Thyroid gland (tissue), 4 donors: Measurements from ENCODE around the gene TMEM214. TPM values are rescaled to one million over a fixed set of nuclear protein-coding genes. Genes with fewer than 3 reads are reported as not detected.

ENCODE experiments used
- DNase-seq, 2 donors: peaks; one replicate each; pipeline ENCODE4 v3.0.0-alpha.2; 2019
- H3K27ac ChIP-seq, 3 donors: fragments of 200-600 bp; sonication (generic); 1 replicate in 2 of 3; 2 replicates in 1 of 3; pipeline ENCODE4 v1.5.1; 2016 to 2019; ENCODE audit warnings: mild to moderate bottlenecking in 1 of 3, moderate library complexity in 1 of 3
- H3K27me3 ChIP-seq: fragments of 200-600 bp; sonication (generic); one replicate; pipeline ENCODE4 v1.5.1; 2019
- H3K36me3 ChIP-seq, 2 donors: fragments of 200-600 bp; sonication (generic); one replicate each; pipeline ENCODE4 v1.5.1; 2016 to 2019
- H3K4me1 ChIP-seq, 2 donors: fragments of 200-600 bp; sonication (generic); one replicate each; pipeline ENCODE4 v1.5.1; 2017 to 2019
- H3K4me3 ChIP-seq, 3 donors: fragments of 200-600 bp; sonication (generic); replicated peaks in 1 of 3; 1 replicate in 2 of 3; 2 replicates in 1 of 3; pipeline ENCODE4 v1.5.1; 2016; ENCODE audit warnings: mild to moderate bottlenecking in 1 of 3
- H3K9me3 ChIP-seq: fragments of 200-600 bp; sonication (generic); one replicate; pipeline ENCODE4 v1.5.1; 2017
- POLR2A ChIP-seq, 2 donors: fragments of 450-650 bp; IDR thresholded peaks; one replicate each; pipeline ENCODE4 v1.6.1; 2017; ENCODE audit warnings: antibody characterized with exemption in 2 of 2, mild to moderate bottlenecking in 2 of 2, moderate library complexity in 1 of 2
- WGBS, 2 donors: methylation state at CpG; one replicate each; pipeline ENCODE4 v1.1.5; 2017; 5-methylcytosine and 5-hydroxymethylcytosine counted together
- intact Hi-C: fragments of 100-400 bp; cut with DNase I; formaldehyde crosslinking; loops from one replicate; pipeline ENCODE4 v1.15.1; 2023
- total RNA-seq, 4 donors: library from RNA; depleted of rRNA; stranded (reverse); fragments of >200 nt; gene quantifications; one replicate each; pipeline ENCODE4 v1.2.3, GENCODE V29; 2016
- TF ChIP-seq, protein P1 (sequence below), 6 experiments: fragments of 200-600 bp in 3 of 6; fragments of 450-650 bp in 3 of 6; sonication (generic) in 3 of 6; IDR thresholded peaks; one replicate each; pipeline ENCODE4 v1.5.1; 2016 to 2019; ENCODE audit warnings: antibody characterized with exemption in 6 of 6, mild to moderate bottlenecking in 2 of 6, inconsistent platforms in 1 of 6, moderate library complexity in 1 of 6

Gene TMEM214
- total RNA-seq, 4 donors from 2014 or later = 43.3 to 93.8 (median 78.9) TPM

- Histone ChIP-seq H3K4me3 (no peak overlapping the region), H3K27ac (no peak overlapping the region), H3K27me3 (no peaks in the 10 kb centered on the region), H3K36me3 (peaks cover 26 to 36% of the 10 kb centered on the region in 2 donors), H3K4me1 (peaks cover 0 to 3% of the 10 kb centered on the region in 2 donors), H3K9me3 (no peaks in the 10 kb centered on the region)
- intact Hi-C loops = no loop called here
- DNase-seq = no peak
- 94 to 96% methylated on average over 8 to 10 of the region's 10 CpGs for WGBS, 2 donors
- TF ChIP-seq, protein P1, sequence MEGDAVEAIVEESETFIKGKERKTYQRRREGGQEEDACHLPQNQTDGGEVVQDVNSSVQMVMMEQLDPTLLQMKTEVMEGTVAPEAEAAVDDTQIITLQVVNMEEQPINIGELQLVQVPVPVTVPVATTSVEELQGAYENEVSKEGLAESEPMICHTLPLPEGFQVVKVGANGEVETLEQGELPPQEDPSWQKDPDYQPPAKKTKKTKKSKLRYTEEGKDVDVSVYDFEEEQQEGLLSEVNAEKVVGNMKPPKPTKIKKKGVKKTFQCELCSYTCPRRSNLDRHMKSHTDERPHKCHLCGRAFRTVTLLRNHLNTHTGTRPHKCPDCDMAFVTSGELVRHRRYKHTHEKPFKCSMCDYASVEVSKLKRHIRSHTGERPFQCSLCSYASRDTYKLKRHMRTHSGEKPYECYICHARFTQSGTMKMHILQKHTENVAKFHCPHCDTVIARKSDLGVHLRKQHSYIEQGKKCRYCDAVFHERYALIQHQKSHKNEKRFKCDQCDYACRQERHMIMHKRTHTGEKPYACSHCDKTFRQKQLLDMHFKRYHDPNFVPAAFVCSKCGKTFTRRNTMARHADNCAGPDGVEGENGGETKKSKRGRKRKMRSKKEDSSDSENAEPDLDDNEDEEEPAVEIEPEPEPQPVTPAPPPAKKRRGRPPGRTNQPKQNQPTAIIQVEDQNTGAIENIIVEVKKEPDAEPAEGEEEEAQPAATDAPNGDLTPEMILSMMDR (IDR thresholded peaks at IDR 0.05) = no peak
- no peak for TF ChIP-seq POLR2A (IDR thresholded peaks at IDR 0.05)
These were observed 5.5 kb upstream of the TMEM214 start for GRCh38 chr2:27027211-27027651.

GRCh38 chr2:27029051-27029450 is 3.7 kb upstream of the TMEM214 start:
- no peaks in the 10 kb centered on the region for H3K27me3 ChIP-seq
- intact Hi-C loops = no loop called here
- WGBS, 2 donors = 81 to 89% methylated on average over 2 of the region's 2 CpGs
- no peak overlapping the region for H3K27ac ChIP-seq
- no peak for TF ChIP-seq POLR2A (IDR thresholded peaks at IDR 0.05)
- TF ChIP-seq, protein P1 (IDR thresholded peaks at IDR 0.05) = no peak
- peaks cover 7 to 10% of the 10 kb centered on the region in 2 donors for H3K4me1 ChIP-seq
- H3K36me3 ChIP-seq = peaks cover 18 to 22% of the 10 kb centered on the region in 2 donors
- DNase-seq = no peak
- H3K4me3 ChIP-seq = no peak overlapping the region
- no peaks in the 10 kb centered on the region for H3K9me3 ChIP-seq

- intact Hi-C loops = loop anchor here (5.0 kb wide), 1 partner anchor 39 kb away; the partner anchor contains the start of gene OST4
- H3K4me1 ChIP-seq = peaks cover 14 to 21% of the 10 kb centered on the region in 2 donors
- no peak for TF ChIP-seq POLR2A (IDR thresholded peaks at IDR 0.05)
- TF ChIP-seq, protein P1 (IDR thresholded peaks at IDR 0.05) = no peak
- no peaks in the 10 kb centered on the region for H3K9me3 ChIP-seq
- H3K27ac ChIP-seq = peak overlapping the region; percentile 66 to 80 (median 79)
- H3K27me3 ChIP-seq = no peaks in the 10 kb centered on the region
- H3K4me3 ChIP-seq = peak overlapping the region; percentile 80 to 98 (median 87)
- 12 to 18% methylated on average over 8 to 11 of the region's 11 CpGs for WGBS, 2 donors
- H3K36me3 ChIP-seq = peaks cover 34 to 35% of the 10 kb centered on the region in 2 donors
- no peak for DNase-seq
These were observed 588 bp downstream of the TMEM214 start for GRCh38 chr2:27033253-27033852.

DNA sequence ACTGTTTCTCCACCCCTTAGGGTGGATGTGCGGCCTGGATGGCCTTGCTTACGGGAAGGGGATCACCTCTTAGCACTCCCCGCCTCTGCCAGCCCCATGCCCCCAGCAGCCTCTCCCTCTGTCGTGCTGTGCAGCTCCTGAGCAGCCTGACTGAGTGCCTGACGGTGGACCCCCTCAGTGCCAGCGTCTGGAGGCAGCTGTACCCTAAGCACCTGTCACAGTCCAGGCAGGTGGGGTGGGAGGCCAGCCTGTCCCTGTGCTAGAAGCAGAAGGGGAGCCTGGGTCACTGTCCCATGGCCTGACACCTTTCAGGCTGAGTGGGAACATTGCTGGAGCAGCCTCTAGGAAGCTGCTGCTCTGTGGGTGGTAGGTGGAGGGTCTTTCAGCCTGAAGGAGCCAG is 5.2 kb downstream of the TMEM214 start:
- WGBS, 2 donors = 100% methylated on average over 5 of the region's 6 CpGs; no CpG with 5 or more reads in 1 of the 2 donors
- Histone ChIP-seq H3K27me3 (no peaks in the 10 kb centered on the region), H3K4me3 (no peak overlapping the region), H3K4me1 (peaks cover 23 to 37% of the 10 kb centered on the region in 2 donors), H3K27ac (no peak overlapping the region), H3K9me3 (no peaks in the 10 kb centered on the region), H3K36me3 (peaks cover 66 to 67% of the 10 kb centered on the region in 2 donors)
- DNase-seq = no peak
- TF ChIP-seq, protein P1 (IDR thresholded peaks at IDR 0.05) = no peak
- intact Hi-C loops = no loop called here

DNA sequence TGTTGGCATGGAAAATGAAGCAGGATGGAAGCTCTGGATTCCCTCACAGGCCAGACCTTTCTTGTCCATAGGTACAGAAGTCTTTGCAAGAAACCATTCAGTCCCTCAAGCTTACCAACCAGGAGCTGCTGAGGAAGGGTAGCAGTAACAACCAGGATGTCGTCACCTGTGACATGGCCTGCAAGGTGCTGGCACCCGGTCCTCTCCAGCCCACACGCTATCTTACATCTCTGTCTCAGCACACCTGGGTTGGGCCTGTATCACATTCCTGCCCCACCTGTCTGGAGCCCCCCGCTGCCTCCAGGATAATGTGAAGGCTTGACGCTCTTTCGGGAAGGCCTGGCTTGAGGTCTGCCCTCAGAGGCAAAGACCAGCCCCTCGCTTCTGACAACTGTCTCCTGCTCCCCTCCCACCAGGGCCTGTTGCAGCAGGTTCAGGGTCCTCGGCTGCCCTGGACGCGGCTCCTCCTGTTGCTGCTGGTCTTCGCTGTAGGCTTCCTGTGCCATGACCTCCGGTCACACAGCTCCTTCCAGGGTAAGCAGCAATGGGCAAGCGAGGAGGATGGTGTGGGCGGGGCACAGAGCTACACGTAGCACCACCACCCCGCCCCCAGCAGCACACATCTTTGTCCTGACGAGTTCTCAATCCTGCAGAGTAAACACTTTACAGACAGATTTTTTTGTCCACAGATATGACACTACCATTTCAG is 6.0 kb downstream of the TMEM214 start:
- Histone ChIP-seq H3K36me3 (peaks cover 66 to 67% of the 10 kb centered on the region in 2 donors), H3K27ac (no peak overlapping the region), H3K4me3 (no peak overlapping the region), H3K27me3 (no peaks in the 10 kb centered on the region), H3K9me3 (no peaks in the 10 kb centered on the region), H3K4me1 (peaks cover 19 to 34% of the 10 kb centered on the region in 2 donors)
- TF ChIP-seq POLR2A (IDR thresholded peaks at IDR 0.05) = no peak
- TF ChIP-seq, protein P1 (IDR thresholded peaks at IDR 0.05) = no peak
- no peak for DNase-seq
- WGBS, 2 donors = 89 to 92% methylated on average over 16 to 17 of the region's 17 CpGs
- intact Hi-C loops = no loop called here
